GM18870 (cell line): ENCODE measurements around the gene RAX2.

Experiments used
- ATAC-seq: cut with Tn5 transposase; IDR thresholded peaks from one replicate; pipeline ENCODE4 v1.9.1; 2021; ENCODE audit warnings: moderate library complexity; ENCODE audit not compliant: unreplicated experiment

RAX2 gene

GRCh38 chr19:3733549-3734309 is 38.3 kb downstream of the RAX2 start:
- ATAC-seq: no peak

GRCh38 chr19:3732108-3732507 is 39.9 kb downstream of the RAX2 start:
- ATAC-seq: no peak

GRCh38 chr19:3730457-3730958 is 41.5 kb downstream of the RAX2 start:
- ATAC-seq: no peak

- ATAC-seq: no peak
Measured at GRCh38 chr19:3725640-3726310, 46.3 kb downstream of the RAX2 start.

- no peak for ATAC-seq
Measured at GRCh38 chr19:3725121-3725520, 46.9 kb downstream of the RAX2 start.

DNA sequence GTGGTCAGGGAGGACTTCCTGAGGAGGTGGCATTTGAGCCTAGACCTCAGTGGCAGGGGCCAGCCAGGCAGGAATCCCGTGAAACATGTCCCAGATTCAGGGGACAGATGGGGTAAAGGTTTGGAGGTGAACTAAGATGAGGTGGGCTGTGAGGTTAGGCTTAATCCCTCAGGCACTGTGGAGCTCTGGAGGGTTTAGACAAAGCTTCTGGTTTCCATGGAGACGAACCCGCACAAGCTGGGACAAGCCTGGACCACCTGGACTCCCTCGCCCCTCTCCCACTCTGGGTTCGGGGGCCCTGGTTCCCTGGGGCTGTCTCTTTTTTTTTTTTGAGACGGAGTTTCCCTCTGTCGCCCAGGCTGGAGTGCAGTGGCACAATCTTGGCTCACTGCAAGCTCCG is 48.1 kb downstream of the RAX2 start:
- ATAC-seq: no peak

GRCh38 chr19:3723110-3723488 is 48.9 kb downstream of the RAX2 start:
- ATAC-seq: no peak

DNA sequence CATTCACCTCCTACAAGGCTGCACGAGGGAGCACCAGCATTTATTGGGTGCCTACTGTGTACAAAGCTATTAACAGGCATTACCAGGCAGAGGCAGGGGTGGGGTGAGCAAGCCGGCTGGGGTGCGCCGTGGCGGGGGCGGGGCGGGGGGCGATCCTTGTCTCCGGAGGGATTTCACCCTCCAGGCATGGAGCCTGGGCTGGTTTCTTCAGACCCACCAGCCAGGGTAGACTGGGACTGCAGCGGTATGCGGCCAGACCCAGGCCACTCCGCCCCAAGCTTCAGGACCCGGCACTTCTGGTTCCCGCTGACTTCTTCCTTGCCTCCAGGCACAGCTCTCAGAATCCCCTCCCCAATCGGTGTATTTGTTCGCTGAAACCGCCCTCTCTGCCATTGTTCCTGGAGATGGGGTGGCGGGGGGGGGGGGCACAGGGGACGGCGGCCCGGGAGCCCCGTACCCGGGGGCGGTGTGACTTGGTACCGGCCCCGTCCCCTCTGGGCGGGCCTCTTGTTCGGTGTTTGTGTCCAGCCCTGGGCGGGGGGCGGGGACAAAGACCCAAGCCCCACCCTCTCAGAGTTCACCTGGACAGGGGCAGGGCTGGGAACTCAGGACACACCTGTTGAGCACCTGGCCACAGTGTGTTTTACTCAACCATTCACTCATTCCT is 49.5 kb downstream of the RAX2 start:
- no peak for ATAC-seq

DNA sequence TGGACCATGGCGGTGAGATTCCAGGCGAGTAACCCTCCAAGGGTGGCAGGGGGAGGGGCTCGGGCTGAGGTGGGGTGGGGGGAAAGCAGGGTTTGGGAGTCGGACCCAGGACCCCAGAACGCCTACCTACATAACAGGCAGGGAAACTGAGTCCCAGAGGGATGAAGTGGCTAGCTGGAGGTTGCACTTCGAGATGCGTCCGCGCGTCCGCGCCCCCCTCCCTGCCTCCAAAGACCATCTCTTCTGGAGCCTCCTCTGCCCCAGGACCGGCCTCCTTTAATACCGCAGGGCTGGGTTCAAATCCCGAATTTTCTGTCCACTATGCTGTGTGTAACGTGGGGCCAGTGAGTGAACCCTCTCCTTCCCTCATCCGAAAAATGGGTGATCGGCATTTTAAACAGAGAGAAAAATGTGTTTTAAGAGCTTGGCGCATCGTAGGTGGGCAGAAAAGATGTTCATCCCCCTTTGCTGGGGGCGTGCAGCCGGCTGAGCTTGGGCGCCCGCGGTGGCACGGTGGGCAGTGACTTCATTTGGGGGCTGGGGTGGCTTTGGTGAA is 50.1 kb downstream of the RAX2 start:
- ATAC-seq: no peak

- no peak for ATAC-seq
Measured at GRCh38 chr19:3721131-3721886, 50.7 kb downstream of the RAX2 start.

GRCh38 chr19:3720349-3720917 is 51.6 kb downstream of the RAX2 start:
- ATAC-seq: no peak

- ATAC-seq: no peak
Measured at GRCh38 chr19:3719868-3720267, 52.2 kb downstream of the RAX2 start.
